ENCODE measurements around the gene EIF3L.

EIF3L gene

GRCh38 chr22:37848587-37849088 is 581 bp upstream of the EIF3L start:
- H3K27me3 ChIP-seq (ENCODE audit: insufficient read depth, low read length) = no peaks in the 10 kb centered on the region
- no peak overlapping the region for H2AFZ ChIP-seq (ENCODE audit: low read depth, low read length)
- peak overlapping the region; percentile 79 for H3K4me3 ChIP-seq (ENCODE audit: low read length)
- no peaks in the 10 kb centered on the region for H3K9me3 ChIP-seq (ENCODE audit: low read length)
- H3K4me1 ChIP-seq (ENCODE audit: insufficient read depth, low read length) = peaks cover 17% of the 10 kb centered on the region
- peaks cover 29% of the 10 kb centered on the region for H3K36me3 ChIP-seq (ENCODE audit: insufficient read depth, low read length)

GRCh38 chr22:37850801-37851200 is 1.6 kb downstream of the EIF3L start:
- H3K36me3 ChIP-seq (ENCODE audit: insufficient read depth, low read length) = peaks cover 48% of the 10 kb centered on the region
- no peaks in the 10 kb centered on the region for H3K27me3 ChIP-seq (ENCODE audit: insufficient read depth, low read length)
- peaks cover 17% of the 10 kb centered on the region for H3K4me1 ChIP-seq (ENCODE audit: insufficient read depth, low read length)
- H2AFZ ChIP-seq (ENCODE audit: low read depth, low read length) = no peak overlapping the region
- no peaks in the 10 kb centered on the region for H3K9me3 ChIP-seq (ENCODE audit: low read length)
- peak overlapping the region; percentile 20 for H3K4me3 ChIP-seq (ENCODE audit: low read length)

- Histone ChIP-seq H3K27me3 (ENCODE audit: insufficient read depth, low read length) (no peaks in the 10 kb centered on the region), H3K4me3 (ENCODE audit: low read length) (no peak overlapping the region), H3K36me3 (ENCODE audit: insufficient read depth, low read length) (peaks cover 55% of the 10 kb centered on the region), H2AFZ (ENCODE audit: low read depth, low read length) (no peak overlapping the region), H3K4me1 (ENCODE audit: insufficient read depth, low read length) (peaks cover 17% of the 10 kb centered on the region), H3K9me3 (ENCODE audit: low read length) (no peaks in the 10 kb centered on the region)
Measured at GRCh38 chr22:37852418-37852817, 3.2 kb downstream of the EIF3L start.

GRCh38 chr22:37854946-37855345 is 5.7 kb downstream of the EIF3L start:
- Histone ChIP-seq H3K9me3 (ENCODE audit: low read length) (no peaks in the 10 kb centered on the region), H3K27me3 (ENCODE audit: insufficient read depth, low read length) (no peaks in the 10 kb centered on the region), H3K36me3 (ENCODE audit: insufficient read depth, low read length) (peaks cover 71% of the 10 kb centered on the region), H2AFZ (ENCODE audit: low read depth, low read length) (no peak overlapping the region), H3K4me3 (ENCODE audit: low read length) (no peak overlapping the region), H3K4me1 (ENCODE audit: insufficient read depth, low read length) (peaks cover 9% of the 10 kb centered on the region)

GRCh38 chr22:37855462-37855861 is 6.2 kb downstream of the EIF3L start:
- Histone ChIP-seq H2AFZ (ENCODE audit: low read depth, low read length) (no peak overlapping the region), H3K4me1 (ENCODE audit: insufficient read depth, low read length) (peaks cover 4% of the 10 kb centered on the region), H3K36me3 (ENCODE audit: insufficient read depth, low read length) (peaks cover 75% of the 10 kb centered on the region), H3K9me3 (ENCODE audit: low read length) (no peaks in the 10 kb centered on the region), H3K4me3 (ENCODE audit: low read length) (no peak overlapping the region), H3K27me3 (ENCODE audit: insufficient read depth, low read length) (no peaks in the 10 kb centered on the region)

- H3K9me3 ChIP-seq (ENCODE audit: low read length) = no peaks in the 10 kb centered on the region
- peaks cover 5% of the 10 kb centered on the region for H3K4me1 ChIP-seq (ENCODE audit: insufficient read depth, low read length)
- no peak overlapping the region for H2AFZ ChIP-seq (ENCODE audit: low read depth, low read length)
- peaks cover 74% of the 10 kb centered on the region for H3K36me3 ChIP-seq (ENCODE audit: insufficient read depth, low read length)
- H3K4me3 ChIP-seq (ENCODE audit: low read length) = no peak overlapping the region
- no peaks in the 10 kb centered on the region for H3K27me3 ChIP-seq (ENCODE audit: insufficient read depth, low read length)
Measured at GRCh38 chr22:37860796-37861421, 11.7 kb downstream of the EIF3L start.

- peaks cover 80% of the 10 kb centered on the region for H3K36me3 ChIP-seq (ENCODE audit: insufficient read depth, low read length)
- H3K9me3 ChIP-seq (ENCODE audit: low read length) = no peaks in the 10 kb centered on the region
- H3K4me1 ChIP-seq (ENCODE audit: insufficient read depth, low read length) = peaks cover 5% of the 10 kb centered on the region
- H3K27me3 ChIP-seq (ENCODE audit: insufficient read depth, low read length) = no peaks in the 10 kb centered on the region
- H2AFZ ChIP-seq (ENCODE audit: low read depth, low read length) = no peak overlapping the region
- H3K4me3 ChIP-seq (ENCODE audit: low read length) = no peak overlapping the region
Measured at GRCh38 chr22:37862570-37863325, 13.5 kb downstream of the EIF3L start.

- H3K9me3 ChIP-seq (ENCODE audit: low read length) = no peaks in the 10 kb centered on the region
- H3K4me3 ChIP-seq (ENCODE audit: low read length) = no peak overlapping the region
- no peak overlapping the region for H2AFZ ChIP-seq (ENCODE audit: low read depth, low read length)
- H3K4me1 ChIP-seq (ENCODE audit: insufficient read depth, low read length) = peaks cover 5% of the 10 kb centered on the region
- no peaks in the 10 kb centered on the region for H3K27me3 ChIP-seq (ENCODE audit: insufficient read depth, low read length)
- H3K36me3 ChIP-seq (ENCODE audit: insufficient read depth, low read length) = peaks cover 83% of the 10 kb centered on the region
Measured at GRCh38 chr22:37865510-37865909, 16.3 kb downstream of the EIF3L start.

GRCh38 chr22:37870273-37870672 is 21.1 kb downstream of the EIF3L start:
- Histone ChIP-seq H3K4me1 (ENCODE audit: insufficient read depth, low read length) (no peaks in the 10 kb centered on the region), H2AFZ (ENCODE audit: low read depth, low read length) (no peak overlapping the region), H3K9me3 (ENCODE audit: low read length) (no peaks in the 10 kb centered on the region), H3K36me3 (ENCODE audit: insufficient read depth, low read length) (peaks cover 81% of the 10 kb centered on the region), H3K4me3 (ENCODE audit: low read length) (no peak overlapping the region), H3K27me3 (ENCODE audit: insufficient read depth, low read length) (no peaks in the 10 kb centered on the region)

GRCh38 chr22:37880668-37881440 is 31.6 kb downstream of the EIF3L start:
- H3K4me3 ChIP-seq (ENCODE audit: low read length) = no peak overlapping the region
- H3K36me3 ChIP-seq (ENCODE audit: insufficient read depth, low read length) = peaks cover 78% of the 10 kb centered on the region

GRCh38 chr22:37884420-37884819 is 35.2 kb downstream of the EIF3L start:
- Histone ChIP-seq H3K27me3 (ENCODE audit: insufficient read depth, low read length) (no peaks in the 10 kb centered on the region), H2AFZ (ENCODE audit: low read depth, low read length) (no peak overlapping the region), H3K4me1 (ENCODE audit: insufficient read depth, low read length) (peaks cover 8% of the 10 kb centered on the region), H3K36me3 (ENCODE audit: insufficient read depth, low read length) (peaks cover 70% of the 10 kb centered on the region), H3K9me3 (ENCODE audit: low read length) (no peaks in the 10 kb centered on the region), H3K4me3 (ENCODE audit: low read length) (no peak overlapping the region)

More at GRCh38 chr22:37880668-37881440, 31.6 kb downstream of the EIF3L start:
- Histone ChIP-seq H3K4me1 (ENCODE audit: insufficient read depth, low read length) (no peaks in the 10 kb centered on the region), H2AFZ (ENCODE audit: low read depth, low read length) (no peak overlapping the region), H3K27me3 (ENCODE audit: insufficient read depth, low read length) (no peaks in the 10 kb centered on the region), H3K9me3 (ENCODE audit: low read length) (no peaks in the 10 kb centered on the region)

GRCh38 chr22:37887584-37888378 is 38.6 kb downstream of the EIF3L start:
- H3K9me3 ChIP-seq (ENCODE audit: low read length) = no peaks in the 10 kb centered on the region
- H2AFZ ChIP-seq (ENCODE audit: low read depth, low read length) = no peak overlapping the region
- peaks cover 66% of the 10 kb centered on the region for H3K36me3 ChIP-seq (ENCODE audit: insufficient read depth, low read length)
- H3K4me3 ChIP-seq (ENCODE audit: low read length) = no peak overlapping the region
- H3K4me1 ChIP-seq (ENCODE audit: insufficient read depth, low read length) = peaks cover 8% of the 10 kb centered on the region
- no peaks in the 10 kb centered on the region for H3K27me3 ChIP-seq (ENCODE audit: insufficient read depth, low read length)
